ENCODE data around the gene SRP72. TPM values are rescaled to one million over a fixed set of nuclear protein-coding genes. Genes with fewer than 3 reads are reported as not detected.

Gene SRP72
- total RNA-seq, 4 donors from 2014 or later, result 40.9 to 59.9 (median 46.4) TPM

DNA sequence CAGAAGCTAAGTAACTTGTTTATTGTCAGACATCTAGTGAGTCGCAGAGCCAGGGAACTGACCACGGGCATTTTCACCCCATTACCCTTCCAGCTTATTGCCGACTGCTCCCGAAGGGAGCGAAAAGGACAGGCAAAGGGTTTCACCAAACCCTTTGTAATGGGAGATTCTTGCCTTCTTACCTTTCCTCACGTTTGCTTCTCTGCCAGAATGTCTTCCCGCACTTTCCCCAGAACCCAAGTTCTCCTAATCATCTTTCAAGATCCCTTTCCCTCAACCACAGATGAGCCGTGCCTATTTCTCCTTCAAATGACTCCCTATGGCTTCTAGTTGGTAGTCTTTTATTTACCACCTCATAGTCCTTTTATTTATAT lies 520 bp upstream of the SRP72 start:
- intact Hi-C loops (cut with DNase I; ENCODE audit: low total_unique reads), result no loop called here
- TF ChIP-seq, protein P1, sequence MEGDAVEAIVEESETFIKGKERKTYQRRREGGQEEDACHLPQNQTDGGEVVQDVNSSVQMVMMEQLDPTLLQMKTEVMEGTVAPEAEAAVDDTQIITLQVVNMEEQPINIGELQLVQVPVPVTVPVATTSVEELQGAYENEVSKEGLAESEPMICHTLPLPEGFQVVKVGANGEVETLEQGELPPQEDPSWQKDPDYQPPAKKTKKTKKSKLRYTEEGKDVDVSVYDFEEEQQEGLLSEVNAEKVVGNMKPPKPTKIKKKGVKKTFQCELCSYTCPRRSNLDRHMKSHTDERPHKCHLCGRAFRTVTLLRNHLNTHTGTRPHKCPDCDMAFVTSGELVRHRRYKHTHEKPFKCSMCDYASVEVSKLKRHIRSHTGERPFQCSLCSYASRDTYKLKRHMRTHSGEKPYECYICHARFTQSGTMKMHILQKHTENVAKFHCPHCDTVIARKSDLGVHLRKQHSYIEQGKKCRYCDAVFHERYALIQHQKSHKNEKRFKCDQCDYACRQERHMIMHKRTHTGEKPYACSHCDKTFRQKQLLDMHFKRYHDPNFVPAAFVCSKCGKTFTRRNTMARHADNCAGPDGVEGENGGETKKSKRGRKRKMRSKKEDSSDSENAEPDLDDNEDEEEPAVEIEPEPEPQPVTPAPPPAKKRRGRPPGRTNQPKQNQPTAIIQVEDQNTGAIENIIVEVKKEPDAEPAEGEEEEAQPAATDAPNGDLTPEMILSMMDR (IDR thresholded peaks at IDR 0.05), result no peak
- TF ChIP-seq POLR2A (IDR thresholded peaks at IDR 0.05), result no peak
- H3K4me3 ChIP-seq (ENCODE audit: low read depth, poor library complexity, severe bottlenecking), result peak overlapping the region; percentile 85
- DNase-seq (ENCODE audit: low spot score in 2 of 2), result no peak
- 0% methylated on average over 8 of the region's 8 CpGs for WGBS, 2 donors

DNA sequence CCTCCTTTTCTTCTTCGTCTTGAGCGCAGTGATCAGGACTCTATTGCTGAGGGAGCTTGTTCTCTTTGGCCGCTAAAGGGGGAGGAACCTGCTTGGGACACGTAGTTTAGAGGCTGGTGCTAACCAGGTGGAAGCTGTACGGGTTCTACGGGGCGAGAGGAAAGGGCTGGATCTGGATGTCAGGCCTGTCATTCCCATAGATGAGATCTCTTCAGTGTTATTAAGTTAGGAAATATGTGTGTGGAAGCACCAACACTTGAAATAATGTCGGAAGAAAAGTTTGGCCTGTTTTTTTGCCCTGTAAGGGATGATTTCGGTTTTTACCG lies 643 bp downstream of the SRP72 start:
- 0% methylated on average over 10 of the region's 10 CpGs for WGBS, 2 donors
- peak overlapping the region; percentile 85 for H3K4me3 ChIP-seq (ENCODE audit: low read depth, poor library complexity, severe bottlenecking)
- TF ChIP-seq, protein P1 (IDR thresholded peaks at IDR 0.05), result no peak
- TF ChIP-seq POLR2A (IDR thresholded peaks at IDR 0.05), result no peak
- DNase-seq (ENCODE audit: low spot score in 2 of 2), result peak in 1 of 2 donors; percentile 28
- intact Hi-C loops (cut with DNase I; ENCODE audit: low total_unique reads), result no loop called here

DNA sequence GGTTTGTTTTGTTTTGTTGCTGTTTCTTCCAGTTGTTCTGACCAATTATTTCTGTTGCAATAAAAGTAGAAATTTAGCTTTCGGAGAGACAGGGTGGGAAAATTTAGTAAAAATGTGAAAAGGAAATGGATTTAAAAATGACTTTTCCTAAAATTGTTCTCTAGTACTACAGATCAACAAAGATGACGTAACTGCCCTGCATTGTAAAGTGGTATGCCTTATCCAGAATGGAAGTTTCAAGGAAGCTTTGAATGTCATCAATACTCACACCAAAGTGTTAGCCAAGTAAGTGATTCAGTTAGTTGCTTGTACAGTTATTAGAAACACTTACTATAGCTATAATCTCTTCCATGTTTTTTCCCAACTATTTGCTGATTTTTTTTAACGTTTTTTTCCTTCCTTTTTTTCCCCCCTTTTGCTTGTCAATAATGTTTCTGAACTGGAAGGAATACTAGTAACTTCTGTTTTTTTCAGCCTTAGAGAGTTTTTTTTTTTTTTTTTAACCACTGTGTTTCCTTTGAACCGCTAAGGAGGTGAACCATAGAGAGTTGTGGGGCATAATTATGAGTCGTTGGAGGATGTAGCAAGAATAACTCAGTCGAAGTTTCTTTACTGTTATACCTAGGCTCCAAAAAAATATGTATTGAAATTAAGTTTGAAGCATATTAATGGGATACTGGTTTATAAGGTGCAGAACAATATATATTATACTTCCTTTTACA lies 2.2 kb downstream of the SRP72 start:
- no peak overlapping the region for H3K4me3 ChIP-seq (ENCODE audit: low read depth, poor library complexity, severe bottlenecking)
- WGBS, 2 donors, result 71 to 73% methylated on average over 6 of the region's 6 CpGs
- no peak for TF ChIP-seq POLR2A (IDR thresholded peaks at IDR 0.05)
- TF ChIP-seq, protein P1 (IDR thresholded peaks at IDR 0.05), result no peak
- DNase-seq (ENCODE audit: low spot score in 2 of 2), result no peak
- intact Hi-C loops (cut with DNase I; ENCODE audit: low total_unique reads), result no loop called here

DNA sequence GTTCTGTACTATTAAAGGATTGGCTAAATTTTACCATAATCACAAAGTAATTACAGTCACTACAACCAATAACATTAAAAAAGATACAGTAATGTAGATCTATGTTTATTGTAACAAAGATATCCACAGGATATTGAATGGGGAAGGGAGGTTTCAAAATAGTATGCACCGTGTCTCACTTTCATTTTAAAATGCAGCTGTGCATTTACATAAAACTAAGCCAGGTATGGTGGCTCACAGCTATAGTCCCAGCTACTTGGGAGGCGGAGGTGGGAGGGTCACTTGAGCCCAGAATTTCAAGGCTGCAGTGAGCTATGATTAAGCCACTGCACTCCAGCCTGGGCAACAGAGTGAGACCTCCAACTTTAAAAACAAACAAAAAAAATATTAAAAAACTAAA lies 8.5 kb downstream of the SRP72 start:
- 88% methylated on average over 2 of the region's 2 CpGs for WGBS, 2 donors
- DNase-seq (ENCODE audit: low spot score in 2 of 2), result no peak
- no peak overlapping the region for H3K4me3 ChIP-seq (ENCODE audit: low read depth, poor library complexity, severe bottlenecking)
- intact Hi-C loops (cut with DNase I; ENCODE audit: low total_unique reads), result no loop called here
- TF ChIP-seq, protein P1 (IDR thresholded peaks at IDR 0.05), result no peak
- TF ChIP-seq POLR2A (IDR thresholded peaks at IDR 0.05), result no peak

DNA sequence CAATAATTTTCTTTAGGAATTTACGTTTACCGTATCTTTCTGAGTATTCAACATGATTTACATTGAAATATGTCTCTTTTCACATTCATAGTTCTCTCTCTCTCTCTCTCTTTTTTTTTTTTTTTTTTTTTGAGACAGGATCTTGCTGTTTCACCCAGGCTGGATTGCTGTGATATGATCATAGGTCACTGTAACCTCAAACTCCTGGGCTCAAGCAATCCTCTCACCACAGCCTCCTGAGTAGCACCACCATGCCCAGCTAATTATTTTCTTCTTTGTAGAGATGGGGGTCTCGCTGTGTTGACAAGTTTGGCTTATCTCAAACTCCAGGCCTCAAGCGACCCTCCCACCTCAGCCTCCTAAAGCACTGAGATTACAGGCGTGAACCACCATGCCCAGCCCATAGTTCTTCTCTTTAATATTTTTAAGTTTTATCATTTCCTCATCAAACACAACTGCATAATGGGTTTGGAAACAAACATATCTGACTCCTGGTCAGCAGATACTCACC lies 9.8 kb downstream of the SRP72 start:
- intact Hi-C loops (cut with DNase I; ENCODE audit: low total_unique reads), result no loop called here
- no peak for TF ChIP-seq POLR2A (IDR thresholded peaks at IDR 0.05)
- TF ChIP-seq, protein P1 (IDR thresholded peaks at IDR 0.05), result no peak
- no peak overlapping the region for H3K4me3 ChIP-seq (ENCODE audit: low read depth, poor library complexity, severe bottlenecking)
- 97 to 99% methylated on average over 5 of the region's 5 CpGs for WGBS, 2 donors
- no peak for DNase-seq (ENCODE audit: low spot score in 2 of 2)

DNA sequence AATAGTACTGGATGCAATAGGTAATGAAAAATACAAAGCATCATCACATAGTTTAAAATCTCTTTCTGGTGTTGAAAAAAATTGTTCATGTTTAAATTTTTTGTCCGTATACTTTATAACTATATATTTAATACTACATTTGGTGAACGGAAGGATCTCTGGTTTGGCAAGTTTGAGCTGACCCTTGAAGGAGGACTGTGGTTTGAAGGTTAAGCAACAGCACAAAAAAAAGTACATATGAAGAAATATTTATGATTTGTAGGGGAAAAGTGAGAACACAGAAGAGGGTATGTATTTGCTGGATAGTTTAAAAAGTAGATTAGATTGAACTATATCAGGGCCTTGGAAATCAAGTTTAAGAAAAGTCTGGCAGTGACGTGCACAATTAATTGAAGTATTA lies 13.3 kb downstream of the SRP72 start:
- DNase-seq (ENCODE audit: low spot score in 2 of 2), result no peak
- no peak for TF ChIP-seq POLR2A (IDR thresholded peaks at IDR 0.05)
- TF ChIP-seq, protein P1 (IDR thresholded peaks at IDR 0.05), result no peak
- intact Hi-C loops (cut with DNase I; ENCODE audit: low total_unique reads), result no loop called here
- no peak overlapping the region for H3K4me3 ChIP-seq (ENCODE audit: low read depth, poor library complexity, severe bottlenecking)
- 82 to 91% methylated on average over 3 of the region's 3 CpGs for WGBS, 2 donors

Data from lower leg skin (tissue), 4 donors.